ENCODE measurements around the gene CORO7.

Gene CORO7

GRCh38 chr16:4408323-4408690 is 8.1 kb downstream of the CORO7 start:
- Histone ChIP-seq H3K36me3 (ENCODE audit: control insufficient read depth in 1 of 2, insufficient read depth in 2 of 2, low read length in 2 of 2) (peaks cover 12 to 42% of the 10 kb centered on the region in 2 donors), H3K27me3 (ENCODE audit: low read depth, low read length) (no peaks in the 10 kb centered on the region), H3K4me1 (ENCODE audit: control insufficient read depth in 1 of 2, insufficient read depth in 2 of 2, low read length in 2 of 2) (peaks cover 0 to 39% of the 10 kb centered on the region in 2 donors), H3K4me3 (ENCODE audit: low read depth in 1 of 2, low read length in 2 of 2) (no peak overlapping the region), H3K9me3 (ENCODE audit: control insufficient read depth in 1 of 2, low read length in 2 of 2) (no peaks in the 10 kb centered on the region), H3K27ac (ENCODE audit: low read length) (no peak overlapping the region)

GRCh38 chr16:4407543-4408322 is 8.7 kb downstream of the CORO7 start:
- no peaks in the 10 kb centered on the region for H3K9me3 ChIP-seq (ENCODE audit: control insufficient read depth in 1 of 2, low read length in 2 of 2)
- H3K27ac ChIP-seq (ENCODE audit: low read length) = no peak overlapping the region
- no peak overlapping the region for H3K4me3 ChIP-seq (ENCODE audit: low read depth in 1 of 2, low read length in 2 of 2)
- H3K27me3 ChIP-seq (ENCODE audit: low read depth, low read length) = no peaks in the 10 kb centered on the region
- peaks cover 0 to 39% of the 10 kb centered on the region in 2 donors for H3K4me1 ChIP-seq (ENCODE audit: control insufficient read depth in 1 of 2, insufficient read depth in 2 of 2, low read length in 2 of 2)
- H3K36me3 ChIP-seq (ENCODE audit: control insufficient read depth in 1 of 2, insufficient read depth in 2 of 2, low read length in 2 of 2) = peaks cover 12 to 42% of the 10 kb centered on the region in 2 donors

DNA sequence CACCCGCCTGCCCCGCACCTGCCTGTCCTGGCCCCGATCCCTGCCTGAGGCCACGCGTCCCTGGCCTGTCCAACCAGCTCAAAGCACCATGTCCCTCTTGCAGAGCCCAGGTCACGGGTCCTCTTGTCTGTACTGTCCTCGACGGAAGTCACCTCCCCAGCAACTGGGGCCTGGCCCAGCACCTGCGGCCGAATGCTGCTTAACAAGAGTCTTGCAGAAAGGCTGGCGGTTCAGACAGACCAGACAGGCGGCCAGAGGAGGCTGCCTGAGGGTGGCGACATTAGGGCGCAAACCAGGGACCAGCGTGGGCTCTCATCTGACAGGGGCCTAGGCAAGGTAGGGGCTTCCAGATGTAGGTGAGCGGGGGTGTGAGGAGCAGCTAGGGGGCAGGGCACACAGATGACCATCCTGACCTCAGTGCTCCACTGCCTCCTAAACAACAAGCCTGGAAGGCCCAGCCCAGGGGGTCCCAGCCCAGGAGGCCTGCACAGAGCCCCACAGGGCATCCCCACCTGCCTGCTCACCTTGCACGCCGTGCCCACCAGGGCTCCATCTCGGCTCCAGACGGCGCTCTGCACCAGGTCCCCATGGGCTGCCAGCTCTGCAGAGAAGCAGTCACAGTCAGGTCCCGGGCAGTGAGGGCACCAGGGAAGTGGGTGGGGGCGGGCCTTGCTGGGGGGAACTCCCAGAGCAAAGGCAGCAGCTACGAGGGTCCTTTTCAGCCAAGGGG is 11.3 kb downstream of the CORO7 start:
- H3K36me3 ChIP-seq (ENCODE audit: control insufficient read depth in 1 of 2, insufficient read depth in 2 of 2, low read length in 2 of 2) = peaks cover 5 to 42% of the 10 kb centered on the region in 2 donors
- H3K4me3 ChIP-seq (ENCODE audit: low read depth in 1 of 2, low read length in 2 of 2) = no peak overlapping the region
- H3K27ac ChIP-seq (ENCODE audit: low read length) = no peak overlapping the region

GRCh38 chr16:4404247-4404966 is 12.0 kb downstream of the CORO7 start:
- Histone ChIP-seq H3K27me3 (ENCODE audit: low read depth, low read length) (no peaks in the 10 kb centered on the region), H3K9me3 (ENCODE audit: control insufficient read depth in 1 of 2, low read length in 2 of 2) (no peaks in the 10 kb centered on the region), H3K27ac (ENCODE audit: low read length) (no peak overlapping the region), H3K4me1 (ENCODE audit: control insufficient read depth in 1 of 2, insufficient read depth in 2 of 2, low read length in 2 of 2) (peaks cover 0 to 16% of the 10 kb centered on the region in 2 donors), H3K4me3 (ENCODE audit: low read depth in 1 of 2, low read length in 2 of 2) (no peak overlapping the region), H3K36me3 (ENCODE audit: control insufficient read depth in 1 of 2, insufficient read depth in 2 of 2, low read length in 2 of 2) (peaks cover 6 to 41% of the 10 kb centered on the region in 2 donors)

More for the DNA sequence above, 11.3 kb downstream of the CORO7 start:
- peaks cover 0 to 23% of the 10 kb centered on the region in 2 donors for H3K4me1 ChIP-seq (ENCODE audit: control insufficient read depth in 1 of 2, insufficient read depth in 2 of 2, low read length in 2 of 2)
- no peaks in the 10 kb centered on the region for H3K27me3 ChIP-seq (ENCODE audit: low read depth, low read length)
- H3K9me3 ChIP-seq (ENCODE audit: control insufficient read depth in 1 of 2, low read length in 2 of 2) = no peaks in the 10 kb centered on the region

GRCh38 chr16:4403133-4403949 is 13.1 kb downstream of the CORO7 start:
- Histone ChIP-seq H3K9me3 (ENCODE audit: control insufficient read depth in 1 of 2, low read length in 2 of 2) (no peaks in the 10 kb centered on the region), H3K27ac (ENCODE audit: low read length) (no peak overlapping the region), H3K4me3 (ENCODE audit: low read depth in 1 of 2, low read length in 2 of 2) (no peak overlapping the region), H3K36me3 (ENCODE audit: control insufficient read depth in 1 of 2, insufficient read depth in 2 of 2, low read length in 2 of 2) (peaks cover 10 to 41% of the 10 kb centered on the region in 2 donors), H3K27me3 (ENCODE audit: low read depth, low read length) (no peaks in the 10 kb centered on the region), H3K4me1 (ENCODE audit: control insufficient read depth in 1 of 2, insufficient read depth in 2 of 2, low read length in 2 of 2) (peaks cover 0 to 5% of the 10 kb centered on the region in 2 donors)

DNA sequence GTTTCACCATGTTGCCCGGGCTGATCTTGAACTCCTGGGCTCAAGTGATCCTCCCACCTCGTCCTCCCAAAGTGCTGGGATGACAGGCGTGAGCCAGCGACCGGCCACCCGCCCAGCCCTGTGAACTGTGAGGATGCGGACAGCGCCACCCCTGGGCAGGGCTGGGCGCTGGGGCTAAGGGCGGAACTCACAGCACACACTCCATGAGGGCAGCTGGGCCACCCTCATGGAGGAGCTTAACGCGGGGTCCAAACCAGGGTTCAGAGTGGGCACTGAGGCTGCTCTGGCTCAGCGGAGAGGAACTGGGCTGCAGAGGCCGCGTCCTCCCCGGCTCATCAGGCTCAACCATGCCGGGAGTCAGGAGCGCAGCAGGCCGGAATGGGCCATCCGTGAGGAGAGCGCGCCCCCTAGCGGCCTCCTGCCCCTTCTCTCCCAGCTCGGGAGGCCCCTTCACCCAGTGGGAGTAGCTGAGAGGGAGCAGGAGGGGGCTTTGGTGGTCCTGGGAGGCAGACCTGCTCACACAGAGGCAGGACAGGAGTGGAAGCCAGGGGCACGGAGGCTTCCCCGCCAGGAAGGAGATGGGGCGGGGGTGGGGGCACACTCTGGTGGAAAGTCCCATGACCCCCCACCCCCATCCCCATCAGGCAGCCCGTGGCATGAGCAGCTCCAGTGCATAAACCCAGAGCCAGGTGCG is 13.8 kb downstream of the CORO7 start:
- Histone ChIP-seq H3K36me3 (ENCODE audit: control insufficient read depth in 1 of 2, insufficient read depth in 2 of 2, low read length in 2 of 2) (peaks cover 8 to 33% of the 10 kb centered on the region in 2 donors), H3K27ac (ENCODE audit: low read length) (no peak overlapping the region)

GRCh38 chr16:4401510-4401909 is 14.9 kb downstream of the CORO7 start:
- Histone ChIP-seq H3K27me3 (ENCODE audit: low read depth, low read length) (no peaks in the 10 kb centered on the region), H3K4me1 (ENCODE audit: control insufficient read depth in 1 of 2, insufficient read depth in 2 of 2, low read length in 2 of 2) (peaks cover 0 to 5% of the 10 kb centered on the region in 2 donors), H3K27ac (ENCODE audit: low read length) (no peak overlapping the region), H3K36me3 (ENCODE audit: control insufficient read depth in 1 of 2, insufficient read depth in 2 of 2, low read length in 2 of 2) (peaks cover 6 to 26% of the 10 kb centered on the region in 2 donors), H3K9me3 (ENCODE audit: control insufficient read depth in 1 of 2, low read length in 2 of 2) (no peaks in the 10 kb centered on the region), H3K4me3 (ENCODE audit: low read depth in 1 of 2, low read length in 2 of 2) (no peak overlapping the region)

More for the DNA sequence above, 13.8 kb downstream of the CORO7 start:
- Histone ChIP-seq H3K9me3 (ENCODE audit: control insufficient read depth in 1 of 2, low read length in 2 of 2) (no peaks in the 10 kb centered on the region), H3K4me1 (ENCODE audit: control insufficient read depth in 1 of 2, insufficient read depth in 2 of 2, low read length in 2 of 2) (peaks cover 0 to 5% of the 10 kb centered on the region in 2 donors), H3K27me3 (ENCODE audit: low read depth, low read length) (no peaks in the 10 kb centered on the region), H3K4me3 (ENCODE audit: low read depth in 1 of 2, low read length in 2 of 2) (no peak overlapping the region)

DNA sequence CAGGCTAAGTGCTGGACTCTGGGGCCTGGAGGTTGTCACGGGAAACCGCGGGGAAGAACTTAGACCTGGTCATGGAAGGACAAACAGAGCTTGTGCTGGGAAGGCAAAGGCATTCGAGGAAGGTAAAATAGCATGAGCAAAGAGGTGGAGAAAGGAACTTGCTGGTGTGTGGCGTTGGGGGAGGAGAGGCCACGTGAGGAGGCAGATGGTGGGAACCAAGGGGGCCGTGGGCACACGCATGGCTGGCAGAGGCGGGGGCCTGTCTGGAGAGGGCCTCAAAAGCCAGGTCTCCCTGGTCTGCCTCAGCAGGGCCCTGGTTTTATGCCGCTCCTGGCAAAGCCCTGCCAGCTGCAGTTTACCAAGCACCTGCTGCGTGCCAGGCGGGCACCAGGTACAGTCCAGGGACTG is 15.3 kb downstream of the CORO7 start:
- Histone ChIP-seq H3K27ac (ENCODE audit: low read length) (no peak overlapping the region), H3K36me3 (ENCODE audit: control insufficient read depth in 1 of 2, insufficient read depth in 2 of 2, low read length in 2 of 2) (peaks cover 9 to 23% of the 10 kb centered on the region in 2 donors), H3K9me3 (ENCODE audit: control insufficient read depth in 1 of 2, low read length in 2 of 2) (no peaks in the 10 kb centered on the region), H3K4me3 (ENCODE audit: low read depth in 1 of 2, low read length in 2 of 2) (no peak overlapping the region), H3K4me1 (ENCODE audit: control insufficient read depth in 1 of 2, insufficient read depth in 2 of 2, low read length in 2 of 2) (peaks cover 0 to 5% of the 10 kb centered on the region in 2 donors), H3K27me3 (ENCODE audit: low read depth, low read length) (no peaks in the 10 kb centered on the region)

GRCh38 chr16:4399001-4399730 is 17.2 kb downstream of the CORO7 start:
- no peak overlapping the region for H3K27ac ChIP-seq (ENCODE audit: low read length)
- no peaks in the 10 kb centered on the region for H3K27me3 ChIP-seq (ENCODE audit: low read depth, low read length)
- H3K4me3 ChIP-seq (ENCODE audit: low read depth in 1 of 2, low read length in 2 of 2) = no peak overlapping the region
- H3K9me3 ChIP-seq (ENCODE audit: control insufficient read depth in 1 of 2, low read length in 2 of 2) = no peaks in the 10 kb centered on the region
- H3K4me1 ChIP-seq (ENCODE audit: control insufficient read depth in 1 of 2, insufficient read depth in 2 of 2, low read length in 2 of 2) = peaks cover 0 to 9% of the 10 kb centered on the region in 2 donors
- H3K36me3 ChIP-seq (ENCODE audit: control insufficient read depth in 1 of 2, insufficient read depth in 2 of 2, low read length in 2 of 2) = peaks cover 13 to 16% of the 10 kb centered on the region in 2 donors
